Activated naive CD4-positive, alpha-beta T cell treated with anti-CD3 and anti-CD28 coated beads, Interleukin-2, amount 10 ng/mL, durations not matched to agents 5 hours and 36 hours (primary cell): ENCODE measurements around the gene DEFB126. TPM values are rescaled to one million over a fixed set of nuclear protein-coding genes. Genes with fewer than 3 reads are reported as not detected.

Experiments used
- total RNA-seq, 2 experiments: library from RNA; stranded (reverse); gene quantifications; one replicate each; pipeline ENCODE4 v1.2.3, GENCODE V29; 2021

Gene DEFB126
- total RNA-seq = not detected

GRCh38 chr20:142290-142689 is at the start of gene DEFB126:
DEFB126 (plus strand) TSS chr20:142590; CDS start chr20:142629, 39 bp downstream.

GRCh38 chr20:157154-157553 is 14.8 kb downstream of the DEFB126 start, which contains the start of gene DEFB127:
DEFB127 (plus strand) TSS chr20:157454; CDS start chr20:157545, 91 bp downstream.

GRCh38 chr20:189611-190010 is 47.2 kb downstream of the DEFB126 start, which contains the start of gene DEFB128:
DEFB128 (minus strand) TSS chr20:189711; CDS start chr20:189623, 88 bp downstream.

Other genes starting within 250 kb of the DEFB126 start
- gene DEFB125, start 54.9 kb upstream of the DEFB126 start, total RNA-seq = not detected
- not detected for gene DEFB127, start 14.9 kb downstream of the DEFB126 start, total RNA-seq
- gene DEFB128, start 47.1 kb downstream of the DEFB126 start, total RNA-seq = not detected
- gene DEFB129, start 84.7 kb downstream of the DEFB126 start, total RNA-seq = not detected
- gene DEFB132, start 115.1 kb downstream of the DEFB126 start, total RNA-seq = not detected
- gene C20orf96, start 148.2 kb downstream of the DEFB126 start, total RNA-seq = 1 to 10 TPM; 5.9 to 6.0 TPM
- gene ZCCHC3, start 155.0 kb downstream of the DEFB126 start, total RNA-seq = 10 to 100 TPM; 24.7 to 25.8 TPM
- gene SOX12, start 183.0 kb downstream of the DEFB126 start, total RNA-seq = 1 to 10 TPM; 6.6 to 6.7 TPM
- 1 to 10 TPM in 1 of 2 experiments, under 1 TPM in 1; 0.93 to 1.0 TPM for gene NRSN2, start 204.5 kb downstream of the DEFB126 start, total RNA-seq
- gene TRIB3, start 238.2 kb downstream of the DEFB126 start, total RNA-seq = 10 to 100 TPM; 30.9 to 31.9 TPM